Stimulated activated CD4-positive, alpha-beta T cell treated with anti-CD3 and anti-CD28 coated beads, Interleukin-1b, Interleukin-23, amount 100 ng/mL, for 24 hours (primary cell): ENCODE measurements around the gene SLC44A3.
"Not testable (repeated sequence)": the region's sequence is repeated elsewhere in the genome, so short reads cannot be mapped to it uniquely, and the experiment has no call there.

Experiments used
- DNase-seq, 4 experiments: peaks; one replicate each; pipeline ENCODE4 v3.0.0-alpha.2; 2020; ENCODE audit warnings: low read depth in 4 of 4, low spot score in 1 of 4

The SLC44A3 gene

DNA sequence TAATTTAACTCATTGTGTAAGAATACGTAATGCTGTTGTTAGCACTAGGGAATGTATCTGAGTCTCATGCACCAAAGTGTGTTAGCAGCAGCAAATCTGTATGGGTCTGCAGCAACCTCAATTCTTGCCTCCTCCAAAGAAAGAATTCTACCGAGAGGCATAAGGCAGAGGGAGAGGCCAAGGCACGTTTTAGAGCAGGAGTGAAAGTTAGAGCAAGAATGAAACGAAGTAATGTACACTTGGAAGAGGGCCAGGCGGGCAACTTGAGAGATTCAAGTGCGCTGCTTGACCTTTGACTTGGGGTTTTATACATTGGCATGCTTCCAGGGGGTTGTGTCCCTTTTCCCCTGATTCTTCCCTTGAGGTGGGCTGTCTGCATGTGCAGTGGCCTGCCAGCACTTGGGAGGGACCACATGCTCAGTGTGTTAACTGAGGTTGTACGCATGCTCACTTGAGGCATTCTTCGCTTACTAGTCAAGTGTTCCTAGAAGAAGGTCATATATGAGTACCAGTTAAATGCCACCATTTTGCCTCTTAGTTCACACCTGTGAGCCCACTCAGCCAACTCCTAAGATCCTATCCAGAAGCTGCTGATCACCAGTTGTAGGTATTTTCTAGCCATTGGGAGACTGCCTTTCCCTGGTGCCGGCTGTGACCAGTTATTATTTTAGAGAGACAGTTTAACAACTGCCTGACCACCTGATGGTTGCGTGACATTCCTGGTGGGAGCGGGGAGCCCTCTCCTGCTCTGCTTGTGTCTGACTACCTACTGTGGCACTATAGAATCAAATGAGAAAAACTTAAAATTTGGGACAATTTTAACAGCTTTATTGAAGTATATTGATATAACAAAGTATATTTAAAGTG is 109.4 kb downstream of the SLC44A3 start:
- no peak for DNase-seq

- no peak for DNase-seq
Observed at GRCh38 chr1:94931254-94931841, 111.2 kb downstream of the SLC44A3 start.

GRCh38 chr1:94934551-94934950 is 114.4 kb downstream of the SLC44A3 start:
- no peak for DNase-seq

GRCh38 chr1:94935034-94935433 is 114.9 kb downstream of the SLC44A3 start:
- no peak for DNase-seq

DNA sequence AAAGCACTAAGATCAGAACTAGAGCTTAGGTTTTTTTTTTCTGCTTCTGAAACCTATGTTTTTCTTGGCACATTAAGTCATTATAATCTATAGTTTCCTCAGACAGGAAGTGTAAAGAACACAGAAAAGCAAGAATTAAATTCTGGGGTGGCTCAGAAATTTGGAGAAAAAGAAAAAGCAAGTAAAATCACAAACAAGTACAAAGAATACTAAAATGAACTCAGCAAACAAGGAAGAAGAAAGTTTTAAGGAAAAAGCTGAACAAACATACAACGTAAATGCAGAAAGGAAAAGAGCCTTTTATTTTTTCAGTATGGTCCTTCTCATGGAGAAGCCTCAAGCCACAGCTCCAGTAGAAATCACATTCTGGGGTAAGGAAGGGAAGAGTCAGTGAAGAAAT is 115.3 kb downstream of the SLC44A3 start:
- DNase-seq, result no peak

GRCh38 chr1:94936861-94937620 is 116.9 kb downstream of the SLC44A3 start:
- no peak for DNase-seq

DNA sequence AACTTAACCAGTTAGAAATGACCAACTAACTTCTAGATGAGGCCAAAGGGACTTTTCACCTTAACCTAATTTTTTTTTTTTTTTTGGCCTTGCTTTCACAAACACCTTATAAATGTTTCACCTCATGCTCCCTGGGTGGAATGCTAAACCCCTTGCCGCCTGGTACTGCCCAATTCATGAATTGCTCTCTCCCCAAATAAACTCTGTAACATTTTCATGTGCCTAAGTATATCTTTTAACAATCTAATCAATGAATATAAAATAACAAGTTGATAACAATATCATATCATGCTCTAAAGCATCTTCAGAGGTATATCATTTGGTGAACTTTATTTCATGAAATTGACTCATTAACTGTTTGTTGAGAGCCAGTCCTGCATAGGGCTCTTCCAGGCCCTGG is 117.7 kb downstream of the SLC44A3 start:
- DNase-seq, result no peak

DNA sequence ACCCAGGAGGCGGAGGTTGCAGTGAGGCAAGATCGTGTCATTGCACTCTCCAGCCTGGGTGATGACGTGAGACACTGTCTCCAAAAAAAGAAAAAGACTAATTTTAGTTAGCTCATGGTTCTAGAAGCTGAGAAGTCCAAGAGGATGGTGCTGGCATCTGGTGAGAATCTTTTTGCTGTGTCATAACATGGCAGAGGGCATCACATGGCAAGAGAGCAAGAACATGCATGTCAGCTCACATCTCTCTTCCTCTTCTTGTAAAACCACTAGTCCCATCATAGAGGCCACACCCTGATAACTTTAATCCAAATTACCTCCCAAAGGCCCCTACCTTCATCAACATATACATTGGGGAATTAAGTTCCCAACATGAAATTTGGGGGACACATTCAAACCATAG is 120.6 kb downstream of the SLC44A3 start:
- no peak for DNase-seq

DNA sequence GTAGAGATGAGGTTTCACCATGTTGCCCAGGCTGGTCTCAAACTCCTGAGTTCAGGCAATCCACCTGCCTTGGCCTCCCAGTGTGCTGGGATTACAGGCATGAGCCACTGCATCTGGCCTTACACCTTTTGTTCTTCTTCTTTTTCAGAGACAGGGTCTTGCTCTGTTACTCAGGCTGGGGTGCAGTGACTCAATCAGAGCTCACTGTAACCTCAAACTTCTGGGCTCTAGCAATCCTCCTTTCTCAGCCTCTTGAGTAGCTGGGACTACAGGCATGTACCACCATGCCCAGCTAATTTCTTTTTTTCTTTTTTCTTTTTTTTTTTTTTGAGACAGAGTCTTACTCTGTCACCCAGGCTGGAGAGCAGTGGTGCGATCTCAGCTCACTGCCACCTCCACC is 121.3 kb downstream of the SLC44A3 start:
- not testable (repeated sequence) for DNase-seq

GRCh38 chr1:94942171-94943128 is 122.3 kb downstream of the SLC44A3 start:
- no peak for DNase-seq
